Epithelial cell of proximal tubule (primary cell): Measurements from ENCODE around the gene THBS1. TPM values are rescaled to one million over a fixed set of nuclear protein-coding genes. Genes with fewer than 3 reads are reported as not detected.

ENCODE experiments used
- DNase-seq: peaks from one replicate; pipeline ENCODE4 v3.0.0-alpha.2; 2011; ENCODE audit warnings: low read depth
- H3K4me3 ChIP-seq: 2 replicates; pipeline ENCODE4 v1.5.1; 2011; ENCODE audit warnings: low read depth, mild to moderate bottlenecking, low read length
- CTCF ChIP-seq: conservative IDR thresholded peaks from 2 replicates; pipeline ENCODE4 v1.5.1; 2012; ENCODE audit warnings: low read depth, mild to moderate bottlenecking, low read length
- total RNA-seq: library from RNA; depleted of rRNA; stranded (reverse); fragments of >200 nt; gene quantifications from 2 replicates; pipeline ENCODE4 v1.2.3, GENCODE V29; 2015

THBS1 gene
- total RNA-seq, 1 donor from 2014 or later, result 61.7 TPM

DNA sequence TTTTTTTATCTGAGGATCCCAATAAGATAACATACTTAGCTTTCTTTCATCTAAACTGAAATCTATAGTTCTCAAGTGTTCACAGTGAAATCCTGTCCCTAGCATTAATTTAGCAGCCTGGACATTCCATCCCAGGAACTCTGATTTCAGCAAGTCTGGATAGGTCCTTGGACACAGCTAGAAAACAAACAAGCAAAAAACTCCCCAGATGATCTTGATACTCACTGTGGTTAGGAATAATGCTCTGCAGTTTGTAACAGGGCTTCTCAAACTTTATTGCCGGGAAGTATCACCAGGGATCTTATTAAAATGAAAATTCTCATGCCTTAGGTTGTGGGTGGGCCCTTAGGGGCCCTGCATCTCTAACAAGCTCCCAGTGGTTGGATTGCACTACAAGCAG lies 24.3 kb downstream of the THBS1 start:
- DNase-seq, result no peak
- no peak overlapping the region for H3K4me3 ChIP-seq
- TF ChIP-seq CTCF, result no peak

DNA sequence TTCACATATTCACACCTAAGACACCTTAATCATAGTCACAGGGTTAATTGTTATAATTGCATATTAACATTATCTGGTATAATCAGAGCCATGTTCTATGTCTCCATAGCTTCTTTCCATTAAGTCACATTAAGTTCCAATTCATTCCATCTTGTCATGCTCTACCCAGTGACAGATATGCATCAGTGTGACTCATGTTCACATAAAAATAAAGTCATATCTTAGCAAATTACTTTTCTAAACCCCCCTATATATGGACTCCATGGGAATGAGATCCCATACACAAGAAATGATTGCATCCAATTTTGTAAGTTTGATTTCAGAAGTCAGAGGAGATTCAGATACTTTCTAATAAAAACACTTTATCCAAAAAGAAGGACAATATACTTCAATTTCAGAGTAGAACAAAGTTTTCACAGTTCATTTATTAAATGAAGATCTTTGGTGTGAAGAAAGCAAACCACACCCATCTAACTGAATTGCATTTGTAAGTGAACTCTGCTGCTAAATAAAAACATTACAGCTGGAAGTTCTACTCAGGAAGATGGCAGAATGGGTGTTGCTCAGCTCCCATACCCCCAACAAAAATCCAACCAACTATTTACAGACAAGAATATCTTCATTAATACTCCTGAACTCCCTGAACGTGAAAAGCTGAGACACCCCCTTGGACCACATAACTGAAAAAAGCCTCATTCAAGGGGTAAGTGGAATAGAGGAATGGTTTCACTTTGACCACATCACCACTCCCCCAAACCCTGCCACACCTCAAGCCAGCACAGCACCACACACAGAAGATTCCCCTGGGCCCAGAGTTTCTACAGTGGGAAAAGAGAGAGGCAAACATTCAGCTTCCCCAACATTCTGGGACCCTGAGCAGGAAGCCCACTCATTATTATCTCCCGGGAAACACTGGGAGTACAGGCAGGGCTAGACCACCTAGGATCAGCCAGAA lies 27.6 kb downstream of the THBS1 start:
- TF ChIP-seq CTCF, result no peak
- DNase-seq, result no peak
- no peak overlapping the region for H3K4me3 ChIP-seq

DNA sequence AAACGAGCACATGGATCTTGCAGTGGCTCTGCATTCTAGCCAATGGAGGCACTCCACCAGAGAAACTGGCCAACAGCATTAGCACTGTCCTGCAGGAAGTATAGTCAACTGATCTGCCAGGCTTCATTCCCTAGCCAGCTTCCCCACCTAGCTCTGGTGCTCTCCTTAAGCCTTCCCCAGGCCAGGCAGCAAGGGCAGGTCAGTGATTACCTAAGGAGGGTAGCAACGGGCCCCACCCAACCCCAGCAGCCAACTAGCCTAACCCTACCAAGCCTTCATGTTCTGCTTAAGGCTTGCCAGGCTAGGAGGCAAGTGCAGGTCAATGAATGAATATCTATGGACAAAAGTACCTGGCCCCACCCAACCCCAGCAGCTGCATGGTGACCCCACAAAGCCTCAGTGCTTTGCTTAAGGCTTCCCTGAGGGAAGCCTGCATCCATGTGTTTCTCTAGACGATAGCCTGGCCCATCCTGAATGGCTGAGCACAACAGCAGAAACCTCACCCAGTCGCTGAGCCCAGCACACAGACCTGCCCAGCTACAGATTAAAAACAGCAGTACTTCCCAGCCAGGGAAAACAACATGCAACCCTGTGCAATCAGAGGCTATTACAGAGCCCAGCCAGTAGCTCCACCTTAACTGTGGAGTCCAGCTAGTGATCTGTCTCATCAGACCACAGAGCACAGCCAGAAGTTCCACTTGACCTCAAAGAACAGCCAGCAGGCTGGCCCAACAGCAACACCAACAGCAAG lies 28.5 kb downstream of the THBS1 start:
- DNase-seq, result no peak

GRCh38 chr15:39610665-39611064 lies 29.8 kb downstream of the THBS1 start:
- no peak for TF ChIP-seq CTCF
- DNase-seq, result no peak

More for the DNA sequence above, 28.5 kb downstream of the THBS1 start:
- no peak overlapping the region for H3K4me3 ChIP-seq
- TF ChIP-seq CTCF, result no peak

GRCh38 chr15:39613271-39613670 lies 32.4 kb downstream of the THBS1 start:
- no peak overlapping the region for H3K4me3 ChIP-seq
- TF ChIP-seq CTCF, result no peak
- DNase-seq, result no peak

More at GRCh38 chr15:39610665-39611064, 29.8 kb downstream of the THBS1 start:
- no peak overlapping the region for H3K4me3 ChIP-seq

DNA sequence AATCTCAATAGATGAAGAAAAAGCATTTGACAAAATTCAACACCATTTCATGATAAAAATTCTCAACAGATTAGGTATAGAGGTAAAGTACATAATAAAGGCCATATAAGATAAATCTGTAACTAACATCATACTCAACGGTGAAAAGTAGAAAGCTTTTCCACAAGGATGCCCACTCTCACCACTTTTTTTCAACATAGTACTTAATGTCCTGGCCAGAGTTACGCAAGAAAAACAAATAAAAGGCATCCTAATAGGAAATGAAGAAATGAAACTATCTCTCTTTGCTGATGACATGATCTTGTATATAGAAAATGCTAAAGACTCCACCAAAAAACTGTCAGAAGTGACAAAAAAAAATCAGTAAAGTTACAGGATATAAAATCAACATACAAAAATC lies 33.0 kb downstream of the THBS1 start:
- no peak for TF ChIP-seq CTCF
- no peak for DNase-seq

More for the DNA sequence above, 33.0 kb downstream of the THBS1 start:
- no peak overlapping the region for H3K4me3 ChIP-seq
